Muscle of back (tissue), 11 donors: Measurements from ENCODE around the gene HTR6. TPM values are rescaled to one million over a fixed set of nuclear protein-coding genes. Genes with fewer than 3 reads are reported as not detected.
"Not testable (repeated sequence)": the region's sequence is repeated elsewhere in the genome, so short reads cannot be mapped to it uniquely, and the experiment has no call there.

Experiments used
- DNase-seq, 3 donors: peaks; one replicate each; pipeline versions ENCODE4 v3.0.0 to v3.0.0-alpha.2; 2013
- polyA plus RNA-seq, 10 donors: library from polyadenylated mRNA; unstranded; fragments of 120-200 nt; gene quantifications; one replicate each; pipeline ENCODE4 v1.2.1, GENCODE V29; 2013; ENCODE audit not compliant: insufficient read length in 10 of 10

Gene HTR6
- polyA plus RNA-seq, 10 donors: not detected

- no peak for DNase-seq
These were observed 27.1 kb upstream of the HTR6 start for GRCh38 chr1:19637606-19638005.

DNA sequence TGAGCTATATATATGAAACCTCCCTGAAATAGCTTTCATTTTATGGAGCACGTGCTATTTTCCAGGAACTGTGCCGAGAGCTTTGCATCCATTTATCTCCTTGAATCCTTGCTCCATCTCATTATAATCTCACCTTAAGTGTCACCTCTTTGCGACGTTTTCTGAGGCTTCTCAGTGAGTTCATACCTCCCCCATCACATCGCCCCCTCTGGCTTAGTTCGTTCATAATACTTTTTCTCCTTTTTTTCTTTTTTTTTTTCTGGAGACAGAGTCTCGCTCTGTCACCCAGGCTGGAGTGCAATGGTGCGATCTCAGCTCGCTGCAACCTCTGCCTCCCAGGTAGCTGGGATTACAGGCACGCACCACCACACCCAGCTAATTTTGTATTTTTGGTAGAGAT, 25.4 kb upstream of the HTR6 start:
- DNase-seq: not testable (repeated sequence)

DNA sequence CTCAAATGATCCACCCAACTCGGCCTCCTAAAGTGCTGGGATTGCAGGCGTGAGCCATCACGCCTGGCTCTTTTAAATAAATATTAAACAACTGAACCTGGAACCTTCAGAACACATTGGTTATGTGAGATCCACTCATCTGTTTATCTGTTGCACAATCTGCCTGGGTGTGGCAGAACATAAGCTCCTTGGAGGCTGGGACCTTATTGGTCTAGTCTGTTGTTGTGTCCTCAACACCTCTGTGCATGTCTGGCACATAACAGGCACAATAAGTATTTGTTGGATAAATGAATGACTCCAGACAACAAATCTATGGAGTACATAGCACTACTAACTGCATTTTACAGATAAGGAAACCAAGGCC, 24.7 kb upstream of the HTR6 start:
- no peak for DNase-seq

GRCh38 chr1:19640363-19641316, 24.0 kb upstream of the HTR6 start:
- DNase-seq: peak in 1 of 3 donors; percentile 44

- DNase-seq: no peak
These were observed 21.6 kb upstream of the HTR6 start for GRCh38 chr1:19643121-19643520.

- DNase-seq: peak in 2 of 3 donors; percentile 84 to 86
These were observed 20.9 kb upstream of the HTR6 start, which contains the start of gene NBL1 for GRCh38 chr1:19643602-19644394. TSS of gene NBL1 (plus strand) at chr1:19644311. CDS start at chr1:19655031, 10,720 bp downstream.

GRCh38 chr1:19644395-19644680, 20.3 kb upstream of the HTR6 start:
- DNase-seq: no peak

DNA sequence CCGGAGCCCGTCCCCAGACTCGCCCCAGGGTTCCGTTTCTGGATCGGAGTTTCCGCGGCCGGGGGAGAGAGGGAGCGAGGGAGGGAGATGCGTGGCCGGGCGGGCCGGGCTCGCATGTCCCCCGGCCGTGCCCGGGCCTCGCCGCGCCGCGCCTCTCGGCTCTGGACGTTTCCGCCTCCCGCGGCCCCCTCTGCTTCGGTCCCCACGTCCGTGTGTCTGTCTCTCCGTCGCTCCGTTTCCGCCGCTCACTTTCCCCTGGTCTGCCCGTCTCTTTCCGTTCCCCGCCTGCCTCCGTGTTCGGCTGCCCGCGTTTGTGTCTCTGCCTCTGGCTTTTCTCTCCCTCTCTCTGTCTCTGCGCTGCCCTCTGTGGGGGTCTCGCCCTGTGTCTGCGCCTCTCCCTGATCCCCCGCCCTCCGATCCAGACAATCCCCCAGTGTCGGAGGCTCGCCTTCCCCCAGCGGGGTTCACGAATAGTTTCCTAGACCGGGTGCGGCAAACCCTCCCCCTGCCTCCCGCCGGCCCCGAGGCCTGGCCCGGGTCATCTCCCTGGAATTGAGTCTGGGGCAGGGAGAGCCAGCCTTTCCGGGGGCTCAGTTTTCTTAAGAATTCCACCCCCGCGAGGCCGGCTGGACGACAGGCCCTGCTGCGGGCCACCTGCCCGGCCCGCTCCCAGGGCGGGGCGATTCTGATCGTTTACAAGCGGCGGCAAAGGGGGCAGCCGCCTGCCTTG, 19.8 kb upstream of the HTR6 start:
- peak in 2 of 3 donors; percentile 44 to 82 for DNase-seq

DNA sequence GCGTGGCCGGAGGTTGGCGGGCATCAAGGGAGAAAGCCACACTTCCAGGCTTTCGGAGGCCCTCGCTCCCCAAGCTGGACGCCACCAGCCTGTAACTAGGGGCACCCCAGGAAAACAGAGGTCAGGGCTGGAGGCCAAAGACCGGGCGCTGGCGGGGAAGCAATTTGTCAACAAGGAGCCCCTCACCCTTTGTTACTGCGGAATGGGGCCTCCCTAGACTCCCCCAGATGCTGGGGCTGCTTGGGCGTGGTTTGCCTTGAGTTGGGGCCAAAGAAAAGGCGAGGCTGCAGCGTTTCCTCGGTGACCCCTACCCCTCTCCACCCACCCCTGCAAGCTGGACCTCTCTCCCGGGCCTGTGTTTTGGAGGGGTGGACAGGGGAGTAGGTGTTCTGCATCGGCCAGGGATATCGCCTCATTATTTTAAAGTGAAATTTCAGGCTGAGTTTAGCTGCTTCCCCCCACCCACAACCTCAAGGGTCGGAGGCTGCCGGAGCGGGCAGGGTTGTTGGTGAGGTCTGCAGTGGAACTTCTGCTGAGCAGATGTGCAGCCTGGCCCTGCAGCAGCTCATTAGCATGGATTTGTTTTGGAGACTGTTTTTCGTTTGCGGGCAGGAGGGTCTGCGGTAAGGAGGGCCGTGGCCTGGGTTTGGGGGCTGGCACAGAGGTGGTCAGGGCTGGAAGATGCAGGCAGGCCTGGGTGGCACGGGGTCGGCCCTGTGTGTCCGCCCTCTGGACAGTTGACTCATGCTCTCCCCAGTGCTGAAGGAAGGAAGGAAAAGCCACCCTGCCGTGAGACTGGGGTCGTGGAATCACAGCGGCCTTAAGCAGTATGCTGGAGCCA, 19.0 kb upstream of the HTR6 start:
- peak in 1 of 3 donors; percentile 66 for DNase-seq

- no peak for DNase-seq
These were observed 18.0 kb upstream of the HTR6 start for GRCh38 chr1:19646377-19647319.

DNA sequence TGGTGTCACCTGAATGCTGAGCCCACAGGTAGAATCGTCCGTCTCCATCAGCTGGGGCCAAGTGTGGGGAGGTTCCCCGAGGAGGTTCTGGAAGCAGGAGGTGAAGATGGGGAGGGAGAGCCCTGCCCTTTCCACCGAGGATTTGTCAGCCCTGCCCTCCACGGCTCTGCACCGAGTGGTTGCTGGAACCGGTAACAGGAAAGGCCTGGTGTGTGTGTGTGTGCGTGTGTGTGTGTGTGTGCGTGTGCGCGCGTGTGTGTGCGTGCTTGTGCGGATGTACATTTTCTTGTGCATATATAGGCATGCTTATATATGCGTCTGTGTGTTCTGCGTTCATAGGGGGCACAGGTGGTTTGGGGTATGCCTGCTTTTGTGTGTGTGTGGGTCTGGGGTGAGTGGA, 17.0 kb upstream of the HTR6 start:
- DNase-seq: no peak

DNA sequence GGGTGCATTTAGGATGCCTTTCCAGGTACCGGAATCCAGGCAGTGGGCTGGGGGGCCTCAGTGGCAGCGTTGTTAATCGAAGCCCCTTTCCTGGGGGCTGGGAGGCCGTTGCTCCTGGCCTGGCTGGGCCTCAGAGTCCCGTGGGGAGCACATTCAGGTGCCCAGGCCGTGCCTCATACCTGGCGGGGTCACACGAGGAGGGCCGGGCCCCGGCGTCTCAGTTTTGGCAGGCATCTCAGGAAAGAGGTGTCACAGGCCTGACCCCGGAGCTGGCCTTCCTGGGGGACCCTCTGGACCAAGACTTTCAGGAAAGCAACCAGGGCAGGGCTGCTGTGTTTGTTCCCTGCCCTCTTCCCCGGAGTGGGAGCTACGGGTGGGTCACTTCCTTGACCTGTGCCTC, 16.4 kb upstream of the HTR6 start:
- no peak for DNase-seq

GRCh38 chr1:19648689-19649088, 16.0 kb upstream of the HTR6 start:
- no peak for DNase-seq

DNA sequence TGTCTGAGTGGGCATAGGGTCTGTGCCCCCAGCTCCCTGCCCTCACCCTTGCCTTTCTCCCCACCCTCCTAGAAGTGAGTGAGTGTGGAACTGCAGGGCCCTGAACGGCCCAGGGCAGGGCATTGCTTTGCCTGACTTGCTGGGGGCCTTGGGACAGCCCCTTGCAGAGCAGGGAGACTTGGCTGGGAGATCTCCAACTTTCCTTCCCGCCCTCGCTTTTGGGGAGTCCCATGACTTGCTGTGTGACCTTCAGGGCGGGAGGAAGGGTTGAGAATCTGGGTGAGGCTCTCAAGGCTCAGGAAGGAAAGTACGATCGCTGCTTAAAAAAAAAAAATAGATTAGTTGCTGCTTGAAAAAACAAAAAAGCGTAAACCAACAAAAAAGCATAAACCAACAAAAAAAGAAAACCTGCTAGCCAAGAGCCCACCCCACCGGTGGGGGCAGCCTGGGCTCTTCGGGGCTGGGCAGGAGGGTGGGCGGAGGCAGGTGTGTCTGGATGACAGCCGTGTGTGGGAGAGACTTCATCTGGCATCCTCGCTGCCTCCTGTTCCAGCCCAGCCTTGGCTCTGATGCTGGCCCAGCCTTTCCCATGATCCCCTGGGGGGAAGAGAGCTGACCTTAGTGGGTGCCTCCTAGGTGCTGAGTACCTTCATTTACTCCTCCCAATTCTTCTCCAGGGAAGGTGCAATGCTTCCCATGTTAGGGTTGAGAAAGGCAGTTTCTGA, 14.1 kb upstream of the HTR6 start:
- DNase-seq: peak in 1 of 3 donors; percentile 37

DNA sequence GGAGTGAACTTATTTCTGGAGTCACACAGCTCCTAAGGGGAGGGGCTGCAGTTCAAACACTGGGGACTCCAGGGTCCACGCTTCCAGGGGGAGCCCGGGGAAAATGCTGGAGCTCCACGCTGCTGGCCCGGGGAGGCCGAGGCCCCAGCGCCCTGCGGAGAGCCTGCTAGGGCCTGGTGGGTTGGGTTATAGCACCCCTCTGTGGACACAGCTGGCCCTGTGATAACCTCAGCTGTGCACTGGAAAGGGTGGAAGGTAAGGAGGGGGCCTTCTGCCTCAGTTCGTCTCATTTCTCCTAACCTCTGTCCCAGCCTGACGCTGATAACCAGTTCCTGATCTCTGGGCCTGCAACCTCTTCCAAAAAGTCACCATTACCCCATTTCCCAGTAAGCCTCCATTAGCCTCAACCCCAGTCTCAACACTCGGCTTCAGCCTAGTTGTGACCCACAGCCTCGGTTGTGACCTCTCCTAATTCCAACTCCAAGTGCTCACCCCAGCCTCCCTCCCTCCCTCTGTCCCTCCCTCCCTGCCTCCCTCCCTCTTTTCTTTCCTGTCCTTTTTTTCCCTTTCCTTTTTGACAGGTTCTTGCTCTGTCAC, 13.4 kb upstream of the HTR6 start:
- DNase-seq: peak in 2 of 3 donors; percentile 62 to 79

GRCh38 chr1:19654386-19654785, 10.3 kb upstream of the HTR6 start:
- no peak for DNase-seq

DNA sequence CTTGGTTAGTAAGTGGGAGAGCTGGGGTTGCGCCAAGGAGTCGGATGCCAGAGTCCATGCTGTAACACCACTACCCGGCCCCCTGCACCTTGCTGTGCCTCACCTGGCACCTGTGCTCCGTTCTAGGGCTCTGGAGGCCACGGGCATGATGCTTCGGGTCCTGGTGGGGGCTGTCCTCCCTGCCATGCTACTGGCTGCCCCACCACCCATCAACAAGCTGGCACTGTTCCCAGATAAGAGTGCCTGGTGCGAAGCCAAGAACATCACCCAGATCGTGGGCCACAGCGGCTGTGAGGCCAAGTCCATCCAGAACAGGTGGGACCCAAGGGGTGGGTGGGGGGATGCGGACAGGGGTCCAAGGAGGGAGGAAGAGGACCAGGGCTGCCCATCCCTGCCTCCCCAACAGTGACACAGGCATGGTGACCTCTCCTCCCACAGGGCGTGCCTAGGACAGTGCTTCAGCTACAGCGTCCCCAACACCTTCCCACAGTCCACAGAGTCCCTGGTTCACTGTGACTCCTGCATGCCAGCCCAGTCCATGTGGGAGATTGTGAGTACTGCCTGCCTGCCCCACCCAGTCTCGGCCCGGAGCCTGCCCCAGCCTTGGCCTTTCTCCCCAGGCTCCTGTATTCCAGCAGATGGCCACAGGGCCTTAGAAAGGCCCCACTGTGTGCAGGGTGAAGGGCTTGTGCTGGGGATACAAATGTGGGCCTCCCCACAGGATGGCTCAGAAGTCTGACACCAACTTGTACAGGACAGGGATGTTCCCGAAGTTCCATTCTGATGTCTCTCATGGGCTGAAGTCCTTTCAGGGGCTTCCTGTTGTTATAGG, 9.6 kb upstream of the HTR6 start:
- DNase-seq: no peak

GRCh38 chr1:19655718-19656080, 9.0 kb upstream of the HTR6 start:
- no peak for DNase-seq
